Adrenal gland (tissue), 5 donors: Measurements from ENCODE around the gene SP4.

Experiments
- POLR2A ChIP-seq, 2 donors: fragments of 450-650 bp; IDR thresholded peaks; one replicate each; pipeline ENCODE4 v1.6.1; 2017; ENCODE audit warnings: antibody characterized with exemption in 2 of 2, mild to moderate bottlenecking in 2 of 2, moderate library complexity in 1 of 2
- TF ChIP-seq, protein P1 (sequence below), 6 experiments: fragments of 450-650 bp in 4 of 6; fragments of 200-600 bp in 2 of 6; sonication (generic) in 1 of 6; IDR thresholded peaks; 1 replicate in 5 of 6; 2 replicates in 1 of 6; pipeline versions ENCODE4 v1.5.1 to v1.8.0; 2016 to 2021; ENCODE audit warnings: antibody characterized with exemption in 6 of 6, mild to moderate bottlenecking in 2 of 6, moderate library complexity in 1 of 6
- donor health status: DM: no; HTN: no; CAD: no.

DNA sequence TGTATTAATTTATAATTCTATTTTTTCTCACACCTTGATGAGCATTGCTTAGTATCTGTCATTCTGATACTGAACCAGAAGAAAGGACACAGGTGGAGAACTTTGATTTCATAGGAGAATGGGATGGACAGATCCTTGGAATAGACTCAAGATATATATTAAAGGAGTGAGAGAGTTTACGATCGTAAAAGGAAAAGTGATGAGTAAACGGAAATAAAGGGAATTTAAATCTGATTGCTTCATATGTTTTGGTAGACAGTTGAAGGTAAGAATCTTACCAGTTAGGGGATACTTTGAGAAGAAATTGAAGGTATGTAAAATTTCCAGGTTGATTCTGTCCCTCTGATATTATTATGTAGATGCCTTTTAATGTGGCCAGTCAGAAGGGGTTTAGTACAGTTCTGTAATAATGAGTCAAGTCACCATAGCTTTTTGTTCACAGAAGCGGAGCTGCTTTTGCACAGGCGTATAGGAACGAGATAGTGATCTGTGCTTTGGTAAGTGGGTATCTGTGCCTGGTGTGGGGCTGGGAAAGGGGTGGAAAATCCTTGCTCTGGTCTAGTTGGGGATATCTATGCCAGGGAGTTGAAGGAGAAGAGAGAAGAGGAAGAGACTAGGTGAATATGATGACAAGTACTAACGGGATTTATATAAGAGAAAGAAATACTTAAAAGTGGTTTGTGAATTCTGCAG lies 15.4 kb downstream of the SP4 start:
- TF ChIP-seq, protein P1, sequence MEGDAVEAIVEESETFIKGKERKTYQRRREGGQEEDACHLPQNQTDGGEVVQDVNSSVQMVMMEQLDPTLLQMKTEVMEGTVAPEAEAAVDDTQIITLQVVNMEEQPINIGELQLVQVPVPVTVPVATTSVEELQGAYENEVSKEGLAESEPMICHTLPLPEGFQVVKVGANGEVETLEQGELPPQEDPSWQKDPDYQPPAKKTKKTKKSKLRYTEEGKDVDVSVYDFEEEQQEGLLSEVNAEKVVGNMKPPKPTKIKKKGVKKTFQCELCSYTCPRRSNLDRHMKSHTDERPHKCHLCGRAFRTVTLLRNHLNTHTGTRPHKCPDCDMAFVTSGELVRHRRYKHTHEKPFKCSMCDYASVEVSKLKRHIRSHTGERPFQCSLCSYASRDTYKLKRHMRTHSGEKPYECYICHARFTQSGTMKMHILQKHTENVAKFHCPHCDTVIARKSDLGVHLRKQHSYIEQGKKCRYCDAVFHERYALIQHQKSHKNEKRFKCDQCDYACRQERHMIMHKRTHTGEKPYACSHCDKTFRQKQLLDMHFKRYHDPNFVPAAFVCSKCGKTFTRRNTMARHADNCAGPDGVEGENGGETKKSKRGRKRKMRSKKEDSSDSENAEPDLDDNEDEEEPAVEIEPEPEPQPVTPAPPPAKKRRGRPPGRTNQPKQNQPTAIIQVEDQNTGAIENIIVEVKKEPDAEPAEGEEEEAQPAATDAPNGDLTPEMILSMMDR (IDR thresholded peaks at IDR 0.05) = no peak
- TF ChIP-seq POLR2A (IDR thresholded peaks at IDR 0.05) = no peak
